H1 (cell line): ENCODE results near the gene ADRB1. TPM values are rescaled to one million over a fixed set of nuclear protein-coding genes. Genes with fewer than 3 reads are reported as not detected.

ENCODE experiments used
- RBBP5 ChIP-seq: IDR thresholded peaks from 2 replicates; pipeline ENCODE4 v1.7.1; 2012; ENCODE audit warnings: low read depth, mild to moderate bottlenecking, inconsistent platforms, low read length, moderate library complexity, borderline replicate concordance
- RNF2 ChIP-seq: fragments of 200-900, 300-1000 bp; sonication (generic); IDR thresholded peaks from 2 replicates; pipeline ENCODE4 v1.7.1; 2016; ENCODE audit warnings: borderline replicate concordance, low read depth, mild to moderate bottlenecking, antibody characterized with exemption, low read length; ENCODE audit not compliant: poor library complexity, severe bottlenecking; ENCODE audit errors: missing control alignments
- polyA plus RNA-seq, 7 experiments: library from polyadenylated mRNA; depleted of rRNA in 3 of 7; stranded (reverse) in 5 of 7; unstranded in 2 of 7; fragments of >200 nt in 5 of 7; fragments of 200-250 nt in 2 of 7; gene quantifications; 1 replicate in 5 of 7; 2 replicates in 1 of 7; 4 replicates in 1 of 7; pipeline versions ENCODE4 v1.2.1 to v1.2.3, GENCODE V29; 2011 to 2013; ENCODE audit warnings: missing spikeins in 2 of 7, mixed read lengths in 2 of 7
- total RNA-seq: library from RNA; stranded (reverse); fragmentation: NEBNext Ultra II Directional; extraction: Animal tissue kit (Norgen Biotek cat#: 25700); gene quantifications from 2 replicates; pipeline ENCODE4 v1.2.1, GENCODE V29; 2021

Gene ADRB1
- total and polyA plus RNA-seq, 2 of the 8 experiments (the other 6 are each of a cell fraction or from before 2014, with no cell fraction given): 0.14 to 0.48 TPM

DNA sequence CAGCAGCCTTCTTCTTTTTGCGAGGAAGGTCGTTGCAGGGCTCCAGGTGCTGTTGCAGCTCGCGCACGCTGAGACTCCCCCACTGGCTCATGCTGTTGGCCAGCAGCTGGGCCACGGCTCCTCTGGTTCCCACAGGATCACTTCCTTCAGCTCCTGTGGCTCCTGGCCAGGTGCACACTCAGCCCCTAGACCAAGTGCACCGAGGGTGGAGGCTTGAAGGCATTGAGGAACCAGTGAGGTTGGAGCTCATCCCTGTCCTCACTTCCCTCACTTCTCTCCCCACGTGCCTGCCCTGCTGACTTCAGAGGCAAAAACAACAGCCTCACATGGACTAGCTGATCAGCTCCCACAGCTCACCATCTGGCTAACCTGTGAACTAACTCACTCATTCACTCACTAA lies 46.2 kb upstream of the ADRB1 start (continued):
- TF ChIP-seq RBBP5 (no peak), RNF2 (no peak)
- TF ChIP-seq, all 59 proteins: peak for 0
